Raji (cell line): ENCODE results near the gene TRIP6.

ENCODE experiments used
- POLR2A ChIP-seq: IDR thresholded peaks from 2 replicates; pipeline ENCODE4 v1.6.1; 2011; ENCODE audit warnings: low read depth, low read length, control low read depth; ENCODE audit not compliant: insufficient read depth

TRIP6 gene, protein sequence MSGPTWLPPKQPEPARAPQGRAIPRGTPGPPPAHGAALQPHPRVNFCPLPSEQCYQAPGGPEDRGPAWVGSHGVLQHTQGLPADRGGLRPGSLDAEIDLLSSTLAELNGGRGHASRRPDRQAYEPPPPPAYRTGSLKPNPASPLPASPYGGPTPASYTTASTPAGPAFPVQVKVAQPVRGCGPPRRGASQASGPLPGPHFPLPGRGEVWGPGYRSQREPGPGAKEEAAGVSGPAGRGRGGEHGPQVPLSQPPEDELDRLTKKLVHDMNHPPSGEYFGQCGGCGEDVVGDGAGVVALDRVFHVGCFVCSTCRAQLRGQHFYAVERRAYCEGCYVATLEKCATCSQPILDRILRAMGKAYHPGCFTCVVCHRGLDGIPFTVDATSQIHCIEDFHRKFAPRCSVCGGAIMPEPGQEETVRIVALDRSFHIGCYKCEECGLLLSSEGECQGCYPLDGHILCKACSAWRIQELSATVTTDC

DNA sequence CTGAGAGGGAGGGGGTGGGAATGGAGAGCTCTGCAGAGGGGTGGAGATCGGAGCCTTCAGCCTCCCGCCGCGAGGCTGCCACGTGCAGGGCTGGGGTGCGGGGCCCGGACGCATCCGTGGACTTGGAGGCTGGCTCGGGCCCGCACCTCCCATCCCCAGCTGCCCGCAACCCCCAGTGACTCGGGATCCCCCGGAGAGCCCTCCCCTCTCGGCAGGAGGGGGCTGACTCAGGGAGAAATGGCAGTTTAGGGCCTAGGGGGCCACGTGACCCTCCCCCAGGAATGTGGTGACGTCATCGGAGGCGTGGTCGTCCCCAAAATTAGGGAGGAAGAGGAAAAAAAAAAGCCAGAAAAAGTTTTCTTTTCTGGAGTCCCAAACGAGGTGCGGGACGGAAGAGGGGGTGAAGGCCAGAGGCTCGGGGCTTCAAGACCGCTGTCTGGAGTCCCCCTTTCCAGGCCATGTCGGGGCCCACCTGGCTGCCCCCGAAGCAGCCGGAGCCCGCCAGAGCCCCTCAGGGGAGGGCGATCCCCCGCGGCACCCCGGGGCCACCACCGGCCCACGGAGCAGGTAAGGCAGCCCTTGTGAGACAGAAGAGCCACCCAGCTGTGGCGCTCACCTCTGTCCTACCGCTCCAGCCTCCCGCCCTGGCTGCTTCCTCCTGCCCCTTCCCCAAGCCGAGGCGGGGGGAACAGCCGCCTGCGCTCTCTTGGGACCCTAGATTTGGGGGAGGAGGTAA is at the start of gene TRIP6:
Gene TRIP6, plus strand, starts transcription at position 348 of the 736 bp plus-strand sequence. Its CDS starts 111 bp downstream, at position 459.
- no peak for TF ChIP-seq POLR2A

DNA sequence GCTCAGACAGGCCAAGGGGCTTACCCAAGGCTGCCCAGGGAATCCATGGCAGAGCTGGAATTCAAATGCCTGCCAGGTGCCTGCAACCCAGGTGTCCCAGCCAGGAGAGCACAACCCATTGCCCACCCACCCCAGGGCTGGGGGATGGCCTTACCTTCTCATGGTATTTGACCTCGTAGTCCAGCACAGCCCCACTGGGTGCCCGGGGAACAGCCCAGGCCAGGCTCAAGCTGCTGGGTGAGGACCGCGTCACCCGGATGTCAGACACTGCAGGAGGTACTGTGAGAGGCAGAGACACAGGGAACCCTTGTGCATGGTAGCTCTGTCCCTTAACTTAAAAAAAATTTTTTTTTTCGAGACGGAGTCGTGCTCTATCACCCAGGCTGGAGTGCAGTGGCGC is 48.8 kb upstream of the TRIP6 start:
- no peak for TF ChIP-seq POLR2A

DNA sequence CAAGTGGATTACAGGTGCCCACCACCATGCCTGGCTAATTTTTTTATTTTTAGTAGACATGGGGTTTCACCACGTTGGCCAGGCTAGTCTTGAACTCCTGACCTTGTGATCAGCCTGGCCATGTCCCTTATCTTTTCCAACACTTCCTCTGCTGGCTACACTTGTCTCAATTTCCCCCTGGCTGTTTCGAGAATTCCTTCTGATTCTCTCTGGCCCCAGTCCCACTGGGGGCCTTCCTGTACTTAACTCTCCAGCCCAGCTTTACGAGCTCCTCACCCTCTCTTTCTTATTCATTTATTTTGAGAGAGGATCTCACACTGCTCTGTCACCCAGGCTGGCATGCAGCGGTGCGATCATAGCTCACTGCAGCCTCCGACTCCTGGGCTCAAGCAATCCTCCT is 48.4 kb upstream of the TRIP6 start:
- TF ChIP-seq POLR2A, result no peak

DNA sequence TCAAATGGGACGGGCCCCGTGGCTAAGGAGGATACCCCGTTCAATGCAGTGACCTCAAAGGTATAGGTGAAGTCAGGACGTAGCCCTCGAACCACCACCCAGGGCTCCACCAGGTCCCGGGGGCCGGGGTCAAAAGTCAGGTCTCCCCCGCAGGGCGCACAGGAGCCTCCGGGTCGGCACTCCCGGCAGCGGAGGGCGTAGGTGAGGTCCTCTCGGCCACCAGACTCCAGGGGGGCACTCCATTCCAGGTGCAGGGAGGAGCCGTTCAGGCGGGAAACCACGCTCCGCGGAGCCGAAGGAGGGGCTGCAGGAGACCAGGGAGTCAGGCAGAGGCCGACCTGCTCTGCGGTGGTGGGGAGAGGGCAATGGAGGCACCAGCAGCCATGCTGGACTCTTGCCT is 47.6 kb upstream of the TRIP6 start:
- no peak for TF ChIP-seq POLR2A

DNA sequence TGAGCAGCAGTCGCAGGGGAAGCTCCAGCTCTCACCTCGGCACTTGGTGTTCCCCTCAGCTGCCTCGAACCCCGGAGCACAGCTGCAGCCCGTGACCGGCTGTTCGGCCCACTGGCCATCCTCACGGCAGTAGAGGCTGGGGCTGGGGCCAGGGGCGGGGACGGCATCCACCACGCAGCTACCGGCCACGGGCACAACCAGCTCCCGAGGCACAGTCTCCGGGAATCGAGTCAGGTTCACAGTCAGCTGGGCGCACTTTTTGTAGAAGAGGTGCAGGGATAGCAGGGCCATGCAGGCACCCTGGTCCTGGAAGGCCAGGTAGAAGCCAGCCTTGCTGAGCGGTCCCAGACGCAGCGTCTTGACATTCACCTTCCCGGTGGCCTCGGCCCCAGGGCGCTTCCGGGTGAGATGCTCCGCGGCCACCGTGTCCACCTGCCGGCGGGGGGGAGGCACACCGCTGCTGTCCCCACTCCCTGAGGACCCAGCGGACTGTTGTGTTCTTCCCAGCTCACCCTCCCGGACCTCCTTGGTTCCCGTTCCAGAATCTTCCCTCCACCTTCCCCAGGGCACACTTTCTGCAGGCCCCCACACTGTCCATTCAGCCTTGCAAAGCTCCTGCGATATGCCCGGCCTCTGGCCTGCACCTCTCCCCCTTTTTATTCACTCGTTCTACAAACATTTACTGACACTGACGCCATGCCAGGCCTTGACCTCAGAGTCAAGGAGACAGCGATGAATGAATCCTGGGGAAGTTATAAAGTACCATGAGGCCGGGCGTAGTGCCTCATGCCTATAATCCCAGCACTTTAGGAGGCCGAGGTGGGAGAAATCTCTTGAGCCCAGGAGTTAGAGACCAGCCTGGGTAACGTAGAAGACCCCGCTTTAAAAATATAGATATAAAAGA is 44.7 kb upstream of the TRIP6 start:
- TF ChIP-seq POLR2A, result no peak

DNA sequence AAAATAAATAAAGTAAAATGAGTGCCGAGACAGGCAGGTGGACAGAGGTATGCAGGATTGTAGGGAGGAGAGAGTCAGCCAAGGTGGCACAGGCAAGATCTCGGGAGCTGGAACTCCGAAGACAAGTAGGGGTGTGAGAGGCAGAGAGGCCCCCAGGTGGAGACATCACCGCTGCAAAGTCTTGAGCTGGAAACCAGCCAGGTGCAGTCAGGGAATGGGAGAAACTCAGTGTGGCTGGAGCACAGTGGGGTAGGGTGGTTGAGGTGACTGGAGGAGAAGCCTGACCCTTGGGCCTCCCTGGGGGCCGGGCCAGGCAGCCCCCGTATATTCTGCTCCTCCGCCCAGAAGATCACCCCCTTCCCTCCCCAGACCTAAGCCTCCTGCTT is 44.1 kb upstream of the TRIP6 start:
- TF ChIP-seq POLR2A, result no peak

DNA sequence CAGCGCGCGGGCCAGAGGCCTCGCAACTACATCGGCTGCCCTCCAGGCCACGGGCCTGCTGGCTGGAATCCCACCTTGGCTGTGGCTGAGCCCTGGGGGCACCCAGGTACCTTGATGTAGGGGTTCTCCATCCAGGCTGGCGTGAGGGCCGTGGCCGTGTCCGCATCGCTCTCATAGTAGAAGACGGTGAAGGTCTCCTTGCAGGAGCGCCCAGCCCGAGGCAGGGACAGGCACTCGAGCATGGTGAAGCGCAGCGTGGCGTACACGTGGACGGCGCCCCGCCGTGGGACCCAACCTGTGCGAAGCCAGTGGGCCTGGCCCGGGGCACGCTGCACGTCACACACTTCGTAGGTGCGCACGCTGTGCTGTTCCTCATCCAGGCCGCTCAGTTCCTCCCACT is 43.7 kb upstream of the TRIP6 start:
- no peak for TF ChIP-seq POLR2A

DNA sequence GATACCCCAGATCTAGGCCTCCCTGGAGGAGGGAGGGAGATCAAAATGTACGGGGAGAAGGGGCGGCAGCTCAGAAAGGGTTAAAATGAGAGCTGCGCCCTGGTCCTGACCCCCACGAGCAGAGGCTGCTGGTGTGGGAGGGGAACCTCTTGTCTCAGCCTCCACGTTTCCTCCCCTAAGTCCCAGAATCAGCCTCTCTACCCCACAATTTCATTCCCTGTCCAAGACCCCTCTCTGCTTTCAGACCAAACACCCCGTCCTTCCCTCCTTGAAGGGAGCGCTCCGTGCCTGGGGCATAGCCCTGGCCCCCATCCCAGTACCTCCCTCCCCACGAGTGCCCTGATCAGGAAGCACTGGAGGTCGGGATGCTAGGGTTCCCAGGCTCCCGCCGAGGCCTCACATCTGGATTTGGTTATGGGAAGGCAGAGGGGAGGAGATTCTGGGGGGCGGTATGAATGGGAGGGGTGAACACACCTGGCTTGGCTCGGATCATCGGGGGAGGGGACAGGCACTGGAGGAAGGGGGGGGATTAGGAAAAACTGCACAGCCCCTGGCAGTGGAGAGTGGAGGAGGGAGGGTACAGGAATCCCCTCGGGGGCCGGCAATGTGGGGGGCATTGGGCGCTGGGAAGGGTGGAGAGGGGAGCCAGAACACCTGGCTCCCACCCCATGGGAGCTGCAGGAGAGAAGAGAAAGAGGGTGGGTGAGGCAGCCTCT is 42.5 kb upstream of the TRIP6 start:
- no peak for TF ChIP-seq POLR2A

DNA sequence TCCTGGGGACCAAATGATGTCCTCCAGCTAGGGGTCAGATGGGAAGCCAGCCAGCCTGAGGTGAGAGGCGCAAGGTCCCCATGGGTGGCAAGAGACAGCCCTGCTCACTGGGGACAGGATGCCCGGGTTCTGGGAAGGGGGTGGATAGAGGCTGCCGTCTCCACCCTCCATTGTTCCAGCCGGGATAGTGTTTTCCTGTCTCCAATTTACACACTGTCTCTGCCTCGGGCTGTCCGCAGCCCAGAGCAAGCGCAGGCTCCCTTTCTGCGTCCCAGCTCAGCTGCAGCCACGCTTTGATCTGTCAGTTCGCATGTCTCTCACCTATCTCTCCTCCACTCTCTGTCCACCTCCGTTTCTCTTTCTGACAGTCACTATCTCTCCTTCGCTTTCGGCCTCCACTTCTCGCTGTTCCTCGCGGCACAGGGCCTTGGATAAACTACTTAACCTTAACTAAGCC is 41.9 kb upstream of the TRIP6 start:
- TF ChIP-seq POLR2A, result no peak

DNA sequence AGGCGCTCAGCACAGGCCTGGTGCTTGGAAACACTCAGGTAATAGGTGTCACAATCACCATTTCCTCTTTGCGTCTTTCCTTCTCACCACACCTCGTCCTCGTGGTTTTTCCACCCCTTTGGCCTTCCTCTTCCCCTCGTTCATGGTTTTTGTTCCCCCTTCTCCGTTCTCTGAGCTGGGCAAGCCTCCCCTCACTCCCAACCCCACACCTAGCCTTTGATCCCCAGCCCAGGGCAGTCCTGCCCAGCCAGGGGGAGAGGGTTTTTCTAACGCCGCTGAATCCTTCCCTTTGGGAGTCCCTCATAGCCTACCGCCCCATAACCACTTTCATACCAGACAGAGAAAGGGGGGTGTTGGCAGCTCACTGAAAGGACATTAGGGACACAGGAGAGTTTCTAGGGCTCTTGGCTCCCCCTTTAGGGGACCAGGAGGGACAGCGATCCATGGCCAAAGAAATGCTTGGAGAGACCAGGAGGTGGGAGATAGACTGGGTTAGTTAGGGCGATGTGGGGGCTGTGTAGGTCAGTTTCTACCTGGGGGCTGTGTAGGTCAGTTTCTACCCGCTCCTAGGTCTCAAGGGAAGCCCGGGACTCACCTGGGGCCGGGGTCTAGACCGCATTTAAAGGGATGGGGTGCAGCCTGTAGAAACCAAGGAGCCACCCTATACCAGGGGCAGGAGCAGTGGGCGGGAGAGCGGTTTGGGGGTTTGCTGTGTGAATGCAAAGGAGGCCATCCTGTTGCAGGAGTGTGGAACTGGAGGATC is 41.3 kb upstream of the TRIP6 start:
- TF ChIP-seq POLR2A, result no peak

DNA sequence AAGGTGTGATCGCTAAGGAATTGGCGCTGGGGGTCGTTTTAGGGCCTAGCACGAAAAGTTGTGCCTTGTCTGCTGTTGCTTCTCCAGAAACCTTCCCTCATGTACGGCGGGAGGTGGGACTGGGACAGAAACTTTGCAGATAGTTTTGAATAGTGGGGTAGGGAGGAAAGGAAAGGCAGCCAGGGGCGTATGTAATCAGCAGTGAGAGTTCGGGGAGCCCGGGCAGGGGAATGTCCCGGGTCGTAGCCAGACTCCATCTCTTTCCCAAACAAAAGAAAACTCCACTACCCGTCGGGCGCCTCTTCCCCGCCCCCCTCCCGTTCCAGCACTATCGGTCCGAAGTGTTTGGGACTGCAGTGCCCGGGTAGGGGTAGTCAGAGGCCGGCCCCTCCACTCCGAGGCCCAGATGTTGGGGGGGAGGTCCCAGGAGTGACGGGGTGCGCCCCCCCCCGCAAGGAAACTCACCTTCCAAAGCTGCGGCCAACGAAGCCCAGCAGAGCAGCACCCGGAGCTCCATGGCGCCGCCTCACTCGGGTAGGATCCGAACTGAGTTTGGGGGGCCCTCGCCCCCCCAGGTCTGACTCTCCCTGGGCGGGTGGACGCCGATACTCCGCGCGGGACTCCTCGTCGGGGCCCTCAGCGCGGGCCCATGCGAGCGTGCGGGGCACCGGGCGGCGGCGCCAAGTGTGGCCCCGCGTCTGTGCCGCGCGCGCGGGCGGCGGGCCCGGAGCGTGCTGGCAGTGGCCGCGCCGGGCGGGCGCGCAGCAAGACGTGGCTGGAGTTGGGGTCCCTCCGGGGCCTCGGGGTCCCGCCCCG is 40.5 kb upstream of the TRIP6 start:
- TF ChIP-seq POLR2A, result no peak

DNA sequence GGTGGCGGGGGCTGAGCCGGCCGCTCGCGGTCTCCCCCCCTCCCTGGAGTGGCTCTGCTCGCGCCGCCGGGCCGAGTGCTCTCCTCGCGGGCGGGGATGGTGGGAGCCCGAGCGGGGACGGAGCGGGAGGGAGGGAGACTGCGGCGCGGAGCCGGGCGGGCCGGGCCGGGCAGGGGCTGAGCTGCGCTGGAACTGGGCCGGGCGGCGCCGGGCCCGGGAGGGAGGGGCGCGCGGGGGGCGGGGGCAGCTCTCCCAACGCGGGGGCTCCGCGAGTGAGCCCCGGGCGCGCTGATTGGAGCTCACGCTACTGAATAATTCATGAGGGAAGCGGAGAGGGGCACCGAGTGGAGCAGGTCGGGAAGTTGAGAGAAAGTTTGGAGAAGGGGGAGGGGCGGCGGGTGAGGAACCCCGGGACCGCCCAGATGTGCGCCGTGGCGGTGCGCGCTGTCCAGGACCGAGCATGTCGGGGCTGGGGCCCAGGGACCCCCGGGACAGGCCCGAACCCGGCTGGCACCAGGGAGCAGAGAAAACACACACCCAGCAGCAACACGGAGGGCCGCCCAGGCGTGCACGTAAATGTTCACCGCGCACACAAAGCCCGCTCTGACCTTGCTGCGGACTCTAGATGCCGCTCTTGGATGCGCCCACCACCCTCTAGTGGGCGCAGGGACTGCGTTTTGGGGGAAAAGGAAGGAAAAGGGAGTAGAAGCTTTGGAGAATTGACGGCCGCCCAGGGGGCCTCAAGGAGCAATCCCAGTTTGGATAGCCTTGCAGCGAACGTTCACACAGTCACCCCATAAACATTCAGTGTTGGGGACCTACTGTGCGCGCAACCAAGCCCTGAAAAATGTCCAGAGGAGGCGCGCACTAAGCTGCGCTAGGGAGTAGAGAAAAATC is 39.6 kb upstream of the TRIP6 start, which contains the start of gene EPHB4:
Gene EPHB4, minus strand, starts transcription at position 194 of the 897 bp plus-strand sequence. CDS start 493 bp downstream, outside the sequence.
- TF ChIP-seq POLR2A, result no peak
